GM19455 (cell line): Measurements from ENCODE around the gene HLX.

ENCODE experiments used
- ATAC-seq: cut with Tn5 transposase; IDR thresholded peaks from one replicate; pipeline ENCODE4 v1.9.1; 2021; ENCODE audit not compliant: unreplicated experiment

HLX gene, protein sequence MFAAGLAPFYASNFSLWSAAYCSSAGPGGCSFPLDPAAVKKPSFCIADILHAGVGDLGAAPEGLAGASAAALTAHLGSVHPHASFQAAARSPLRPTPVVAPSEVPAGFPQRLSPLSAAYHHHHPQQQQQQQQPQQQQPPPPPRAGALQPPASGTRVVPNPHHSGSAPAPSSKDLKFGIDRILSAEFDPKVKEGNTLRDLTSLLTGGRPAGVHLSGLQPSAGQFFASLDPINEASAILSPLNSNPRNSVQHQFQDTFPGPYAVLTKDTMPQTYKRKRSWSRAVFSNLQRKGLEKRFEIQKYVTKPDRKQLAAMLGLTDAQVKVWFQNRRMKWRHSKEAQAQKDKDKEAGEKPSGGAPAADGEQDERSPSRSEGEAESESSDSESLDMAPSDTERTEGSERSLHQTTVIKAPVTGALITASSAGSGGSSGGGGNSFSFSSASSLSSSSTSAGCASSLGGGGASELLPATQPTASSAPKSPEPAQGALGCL

DNA sequence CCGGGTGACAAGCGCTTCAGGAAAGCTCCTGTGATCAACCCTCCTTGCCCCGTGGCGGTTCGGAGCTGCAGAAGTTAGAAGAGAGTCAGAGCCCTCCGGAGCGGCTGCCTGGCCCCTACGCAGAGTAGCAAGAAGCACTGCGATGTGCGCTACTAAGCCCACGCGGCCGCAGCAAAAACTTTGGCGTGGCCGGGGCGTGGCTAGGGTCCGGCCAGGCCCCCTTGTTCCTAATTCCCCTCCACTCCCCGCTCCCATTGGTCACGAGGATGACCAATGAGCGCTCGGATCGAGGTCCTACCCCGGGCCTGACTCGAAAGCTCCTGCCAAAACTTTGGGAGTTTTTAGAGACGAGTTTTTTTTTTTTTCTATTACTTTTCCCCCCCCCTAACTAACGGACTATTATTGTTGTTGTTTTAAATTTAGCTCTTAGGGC, at the start of gene HLX:
TSS of gene HLX (plus strand) at position 368 of the 433 bp plus-strand sequence. CDS start 415 bp downstream, outside the sequence.
- peak; percentile 69 for ATAC-seq

DNA sequence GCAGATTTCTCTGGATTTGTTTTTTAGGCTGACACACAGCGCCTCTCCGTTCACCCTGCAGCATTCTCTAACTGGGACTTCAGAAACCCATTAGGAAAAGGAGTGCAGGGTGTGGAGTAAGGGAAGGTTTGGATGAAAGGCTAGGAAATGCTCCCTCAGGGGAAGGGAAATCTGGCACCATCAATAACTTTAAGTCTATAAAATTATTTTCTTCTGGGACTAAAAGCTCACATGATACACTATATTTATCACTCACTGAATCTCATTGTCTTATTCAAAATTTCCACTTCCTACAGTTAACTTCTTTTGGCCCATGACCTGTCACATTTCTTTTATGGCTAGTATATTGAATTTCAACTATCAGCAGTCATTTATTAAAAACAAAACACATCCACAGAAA, 45.8 kb upstream of the HLX start:
- no peak for ATAC-seq

DNA sequence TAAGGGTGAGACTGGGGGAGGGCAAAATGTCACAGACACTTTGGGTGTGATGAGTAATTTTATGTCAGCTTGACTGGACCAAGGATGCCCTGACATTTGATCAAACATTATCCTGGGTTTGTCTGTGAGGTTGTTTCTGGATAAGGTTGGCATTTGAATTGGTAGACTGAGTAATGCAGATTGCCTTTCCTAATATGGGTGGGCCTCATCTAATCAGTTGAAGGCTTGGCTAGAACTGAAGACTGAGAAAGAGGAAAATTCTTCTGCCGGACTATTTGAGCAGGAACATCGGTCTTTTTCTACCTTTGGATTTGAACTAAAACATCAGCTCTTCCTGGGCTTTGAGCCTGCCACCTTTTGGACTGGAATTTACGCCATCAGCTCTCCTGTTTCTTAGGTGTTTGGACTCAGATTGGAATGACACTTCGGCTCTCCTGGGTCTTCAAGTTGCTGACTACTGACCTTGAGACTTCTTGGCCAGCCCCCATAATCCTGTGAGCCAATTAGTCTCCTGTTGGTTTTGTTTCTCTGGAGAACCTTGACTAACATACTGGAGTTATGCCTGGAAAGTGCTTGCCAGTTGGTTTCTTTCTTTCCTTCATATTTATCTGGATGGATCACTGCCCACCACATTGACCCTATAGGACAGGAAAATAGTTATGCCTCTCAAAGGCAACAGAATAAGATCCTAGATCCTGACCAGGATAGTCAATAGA, 44.9 kb upstream of the HLX start:
- no peak for ATAC-seq

DNA sequence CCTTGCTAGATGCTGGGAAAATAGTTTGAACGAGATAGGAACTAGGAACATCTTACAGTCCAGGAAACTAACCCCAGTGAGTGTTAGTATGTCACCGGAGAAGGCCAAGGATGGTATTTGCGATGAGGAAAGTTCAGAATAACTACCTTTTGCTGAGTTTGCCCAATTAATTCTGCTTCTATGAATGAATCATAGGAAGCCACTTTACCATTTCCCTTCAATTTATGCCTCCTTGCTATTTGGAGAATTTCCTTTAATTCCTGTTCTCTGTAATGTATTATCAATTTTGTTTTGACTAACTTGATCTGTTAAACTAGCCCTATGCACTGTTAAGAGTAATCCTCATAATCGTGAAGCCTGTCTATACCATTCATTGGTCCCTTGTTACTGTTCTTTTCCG, 40.7 kb upstream of the HLX start:
- ATAC-seq: no peak

DNA sequence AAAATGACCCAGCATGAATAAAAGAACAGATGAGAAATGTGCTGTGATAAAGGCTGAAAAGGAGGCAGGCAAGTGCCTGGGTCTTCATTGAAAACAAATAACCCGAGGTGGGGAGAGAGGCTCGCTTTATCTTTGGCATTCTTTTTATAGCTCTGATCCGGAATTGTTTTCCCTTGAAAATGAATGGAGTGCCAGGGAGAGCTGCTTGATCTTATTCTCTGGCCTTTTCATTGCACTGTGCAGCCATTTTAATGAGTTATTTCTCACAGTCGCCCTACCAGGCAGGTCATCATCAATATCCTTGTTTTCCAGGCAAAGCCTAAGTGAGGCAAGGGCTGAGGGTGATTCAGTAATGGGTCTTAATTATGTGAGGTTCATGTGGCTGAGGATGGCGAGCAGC, 39.8 kb upstream of the HLX start:
- no peak for ATAC-seq

DNA sequence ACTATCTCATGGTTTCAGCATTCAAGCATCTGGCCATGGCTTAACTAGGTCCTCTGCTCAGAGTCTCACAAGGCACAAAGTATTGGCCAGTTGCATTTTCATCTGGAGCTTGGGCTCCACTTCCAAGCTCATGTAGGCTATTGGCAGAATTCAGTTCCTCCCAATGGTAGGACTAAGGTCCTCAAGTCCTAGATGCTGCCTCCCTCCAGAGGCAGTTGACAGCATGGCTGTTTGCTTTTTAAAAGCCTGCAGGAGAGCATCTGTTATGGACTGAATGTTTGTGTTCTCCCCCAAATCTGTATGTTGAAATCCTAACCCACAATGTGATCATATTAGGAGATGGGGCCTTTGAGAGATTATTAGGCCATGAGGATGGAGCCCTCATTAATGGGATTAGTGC, 38.0 kb upstream of the HLX start:
- no peak for ATAC-seq

DNA sequence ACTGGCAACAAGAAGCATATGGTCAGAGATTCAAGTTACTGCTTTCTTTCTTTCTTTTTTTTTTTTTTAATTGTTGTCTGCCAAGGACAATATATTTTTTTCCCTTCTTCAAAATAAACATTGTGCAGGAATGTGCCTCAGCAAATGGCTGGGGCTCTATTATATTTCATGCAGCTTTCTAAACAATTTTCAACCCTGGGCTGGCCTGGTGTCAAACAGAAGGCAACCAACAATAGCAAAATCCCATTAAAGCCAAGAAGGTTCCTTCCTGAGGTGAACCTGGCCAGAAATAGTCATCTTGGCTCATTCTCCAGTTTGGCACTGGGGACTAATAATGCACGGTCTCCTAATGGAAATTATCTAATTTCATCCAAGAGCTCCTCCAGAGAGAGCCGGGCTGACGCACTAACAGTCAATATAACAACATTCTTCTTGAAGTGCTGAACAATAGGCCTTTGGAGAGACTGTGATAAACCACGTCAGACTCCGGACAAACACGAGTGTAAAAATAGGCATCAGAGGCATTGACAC, 35.7 kb upstream of the HLX start:
- ATAC-seq: no peak

DNA sequence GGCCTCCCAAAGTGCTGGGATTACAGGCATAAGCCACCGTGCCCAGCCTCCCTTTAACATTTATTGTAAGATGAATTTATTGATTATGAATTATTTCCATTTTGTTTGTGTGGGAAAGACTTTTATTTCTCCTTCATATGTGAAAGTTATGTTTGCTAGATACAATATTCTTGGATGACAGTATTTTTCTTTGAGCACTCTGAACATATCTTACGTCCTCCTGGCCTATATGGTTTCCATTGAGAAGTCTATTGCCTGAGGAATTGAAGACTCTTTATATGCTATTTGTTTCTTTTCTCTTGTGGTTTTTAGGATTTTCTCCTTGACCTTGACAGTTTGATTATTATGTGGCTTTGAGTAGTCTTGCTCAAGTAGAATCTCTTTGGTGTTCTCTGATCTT, 26.8 kb upstream of the HLX start:
- ATAC-seq: no peak

DNA sequence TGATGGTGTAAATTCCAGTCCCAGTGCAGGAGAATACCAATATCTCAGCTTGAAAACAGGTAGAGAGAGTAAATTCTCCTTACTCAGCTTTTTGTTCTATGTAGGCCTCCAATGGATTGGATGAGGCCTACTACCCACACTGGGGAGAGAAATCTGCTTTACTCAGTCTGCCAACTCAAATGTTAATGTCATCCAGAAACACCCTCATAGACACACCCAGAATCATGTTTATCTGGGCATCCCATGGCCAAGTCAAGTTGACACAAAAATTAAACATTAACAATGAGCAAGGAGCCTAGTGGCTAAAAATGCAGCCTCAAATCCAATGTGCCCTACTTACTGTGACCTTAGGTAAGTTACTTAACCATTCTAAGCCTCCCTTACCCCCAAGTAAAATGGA, 6.9 kb upstream of the HLX start:
- ATAC-seq: no peak

DNA sequence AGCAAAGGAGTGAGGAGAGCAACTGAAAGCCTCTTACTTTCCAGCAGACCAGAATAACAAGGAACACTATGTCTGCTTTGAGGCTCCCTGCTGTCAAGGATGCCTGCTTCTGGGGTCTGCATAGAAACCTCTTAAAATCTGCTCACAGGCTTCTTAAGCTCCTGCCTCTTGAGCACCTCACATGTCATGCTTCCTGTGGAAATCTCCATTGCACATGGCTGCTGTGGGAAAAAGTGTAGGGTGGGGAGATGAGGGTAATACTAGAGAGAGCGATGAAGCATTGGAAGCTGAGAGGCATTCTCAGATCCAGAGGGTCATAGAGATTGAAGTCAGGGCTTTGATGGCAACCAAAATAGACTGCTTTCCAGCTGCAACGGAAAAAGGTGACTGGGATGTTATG, 6.2 kb upstream of the HLX start:
- ATAC-seq: no peak

DNA sequence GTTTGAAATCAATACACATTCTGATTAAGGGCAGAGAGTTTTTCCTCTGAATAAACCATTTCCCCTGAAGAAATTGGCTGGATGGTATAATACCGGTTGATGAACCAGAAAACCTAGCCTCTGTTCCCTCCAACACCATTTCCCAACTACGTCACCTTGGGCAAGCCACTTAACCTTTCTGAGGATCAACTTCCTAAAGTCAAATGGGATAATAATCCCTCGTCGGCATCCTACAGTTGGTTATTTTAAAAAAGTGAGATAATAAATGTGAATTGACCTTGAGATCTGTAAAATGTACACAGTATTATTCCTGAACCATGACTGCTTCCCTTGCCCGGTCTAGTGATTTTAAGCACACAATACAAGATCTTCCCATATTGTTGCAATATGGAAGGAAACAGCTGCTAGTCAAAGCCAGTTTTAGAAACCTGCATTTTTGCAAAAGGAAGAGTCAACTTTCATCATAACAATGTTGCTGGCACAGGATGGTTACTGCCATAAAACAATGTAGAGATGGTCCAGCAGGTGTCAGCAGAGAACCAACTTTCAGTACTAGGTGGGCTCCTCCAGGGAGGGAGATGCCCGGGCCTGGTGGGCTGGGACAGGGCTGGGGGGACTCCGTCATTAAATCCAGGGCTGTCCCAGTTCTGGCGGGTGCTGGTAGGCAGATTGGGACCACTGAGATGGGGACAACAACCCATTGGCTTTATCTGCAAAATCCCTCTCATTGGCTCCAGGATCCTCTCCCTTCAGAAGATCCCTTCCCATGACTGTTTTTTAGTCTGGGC, 5.2 kb upstream of the HLX start:
- ATAC-seq: no peak

DNA sequence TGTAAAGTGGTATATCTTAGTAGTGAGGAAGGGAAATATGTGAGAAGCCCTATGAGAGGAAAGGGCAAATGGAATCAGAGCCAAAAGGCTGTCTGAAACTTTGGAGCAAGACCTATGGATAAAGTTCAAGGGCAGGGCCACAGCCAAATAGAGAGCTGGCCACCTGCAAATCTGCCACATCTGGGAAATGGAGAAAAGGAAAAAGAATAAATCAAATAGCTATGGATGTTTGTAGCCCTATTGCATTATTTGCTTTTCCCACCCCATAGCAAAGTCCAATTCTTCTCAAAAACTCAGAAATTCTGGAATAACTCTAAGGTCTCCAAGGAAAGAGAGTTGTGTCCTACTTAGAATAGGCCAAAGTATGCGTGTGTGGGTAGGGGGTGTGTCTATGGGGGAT, 4.0 kb upstream of the HLX start:
- ATAC-seq: no peak

DNA sequence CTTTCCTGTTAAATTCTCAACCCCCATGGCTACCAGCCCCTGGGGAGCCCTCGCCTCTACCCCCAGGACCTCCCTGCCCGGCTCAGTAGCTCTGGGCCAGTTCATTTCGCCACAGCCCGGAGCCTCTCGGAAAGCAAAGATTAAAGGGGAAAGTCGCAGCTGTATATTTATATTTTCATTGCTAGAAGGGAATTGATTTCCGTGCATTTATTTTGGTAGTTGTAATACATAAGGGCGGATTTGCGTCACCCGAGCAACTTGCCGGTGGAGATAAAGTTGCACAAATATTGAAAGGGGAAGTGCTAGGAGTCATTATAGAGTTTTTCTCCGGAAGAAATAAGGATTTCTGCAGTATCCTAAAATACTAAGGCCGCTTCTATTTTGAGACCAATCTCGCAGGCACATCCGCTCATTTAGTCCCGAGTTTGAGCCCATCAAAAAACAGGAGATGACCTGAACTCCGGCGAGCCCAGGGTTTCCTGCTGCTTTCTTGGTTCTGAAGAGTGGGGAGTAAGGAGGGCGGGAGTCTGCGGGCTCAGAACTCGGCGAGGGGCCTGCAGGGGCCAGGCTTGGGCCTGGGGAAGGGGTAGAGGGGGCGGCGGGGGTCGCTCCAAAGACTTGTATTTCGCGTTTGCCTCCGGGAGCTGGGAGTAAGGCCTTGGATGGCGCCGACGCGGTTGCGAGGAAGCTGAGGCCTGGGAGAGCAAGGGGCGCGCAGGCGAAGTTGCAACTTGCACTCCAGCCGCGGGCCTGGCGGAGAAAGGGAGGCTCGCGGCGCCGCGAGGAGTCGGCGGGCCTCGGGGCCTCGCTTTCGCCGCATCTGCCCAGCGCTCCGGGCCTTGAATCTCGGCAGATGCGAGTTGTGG, 2.5 kb upstream of the HLX start:
- no peak for ATAC-seq

DNA sequence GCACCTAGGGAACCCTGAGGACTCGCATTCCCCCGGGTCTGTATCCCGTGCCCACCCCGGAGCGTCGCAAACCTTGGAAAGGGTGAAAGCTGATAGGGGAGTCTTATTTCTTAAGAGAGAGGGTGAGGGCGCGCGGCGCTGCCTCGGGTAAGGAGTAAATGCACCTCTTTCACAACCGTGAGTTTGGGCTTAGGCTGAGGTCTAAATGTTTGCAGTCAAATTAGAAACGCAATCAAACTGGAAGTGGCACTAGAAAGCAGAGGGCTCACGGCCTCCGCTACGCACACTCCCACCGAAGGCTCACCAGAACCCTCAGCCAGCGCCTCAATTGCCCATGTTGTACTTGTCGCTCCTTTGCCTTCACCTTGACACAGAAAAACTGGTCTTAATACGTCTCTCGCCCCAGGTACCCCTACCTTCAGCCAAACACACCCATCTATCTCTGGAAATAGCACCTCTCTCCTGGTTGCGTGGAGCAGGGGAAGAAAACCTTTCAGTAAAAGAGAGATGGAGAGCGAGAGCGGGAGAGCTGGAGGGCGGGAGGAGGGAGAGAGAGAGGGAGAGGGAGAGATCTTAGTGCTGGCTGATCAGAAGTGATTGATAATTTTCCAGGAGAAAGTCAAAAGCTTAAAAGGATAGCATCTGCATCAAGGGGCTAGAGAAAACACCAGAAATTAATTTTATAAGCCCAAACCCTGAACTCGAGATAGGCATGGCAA, 1.7 kb upstream of the HLX start:
- ATAC-seq: no peak

DNA sequence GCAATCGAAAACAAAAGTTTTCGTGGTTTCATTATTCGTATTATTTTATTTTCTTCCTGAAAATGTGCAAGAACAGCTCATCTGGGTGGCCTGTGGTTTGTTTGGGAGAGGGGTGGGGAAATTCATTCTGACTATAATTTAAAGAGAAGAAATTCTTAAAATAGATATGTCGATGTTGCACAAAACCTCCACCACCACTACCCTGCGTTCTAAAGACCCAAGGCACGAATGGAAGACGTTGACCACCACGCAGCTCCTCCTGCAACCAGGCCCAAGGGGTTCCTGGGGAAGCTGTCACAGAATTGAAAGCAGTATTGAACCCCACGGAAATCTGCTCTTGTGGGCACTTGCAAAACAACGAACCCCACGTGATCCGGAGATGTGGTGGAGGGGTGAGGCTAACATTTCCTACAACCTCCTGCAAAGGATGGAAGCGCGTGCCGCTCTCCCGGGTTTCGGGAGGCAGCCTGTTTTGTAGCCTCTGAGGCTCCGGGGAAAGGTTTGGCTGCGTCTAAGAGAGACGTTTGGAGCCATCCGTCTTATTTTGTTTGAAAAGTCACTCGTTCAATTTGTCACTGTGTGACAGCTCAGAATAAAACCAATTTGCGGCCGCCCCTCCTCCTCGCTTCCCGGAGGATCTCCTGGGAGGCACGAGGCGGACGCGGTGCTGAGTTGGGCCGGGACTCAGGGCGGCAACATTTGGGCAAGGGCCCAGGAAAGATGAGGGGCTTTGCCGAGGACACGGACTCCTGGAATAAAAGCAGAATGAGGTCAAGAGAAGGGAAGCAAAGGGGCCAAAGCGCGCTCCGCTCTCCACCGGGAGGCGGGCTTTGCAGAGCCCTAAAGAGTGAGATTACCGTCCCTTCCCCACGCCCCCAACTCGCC, 810 bp upstream of the HLX start:
- ATAC-seq: peak; percentile 32

DNA sequence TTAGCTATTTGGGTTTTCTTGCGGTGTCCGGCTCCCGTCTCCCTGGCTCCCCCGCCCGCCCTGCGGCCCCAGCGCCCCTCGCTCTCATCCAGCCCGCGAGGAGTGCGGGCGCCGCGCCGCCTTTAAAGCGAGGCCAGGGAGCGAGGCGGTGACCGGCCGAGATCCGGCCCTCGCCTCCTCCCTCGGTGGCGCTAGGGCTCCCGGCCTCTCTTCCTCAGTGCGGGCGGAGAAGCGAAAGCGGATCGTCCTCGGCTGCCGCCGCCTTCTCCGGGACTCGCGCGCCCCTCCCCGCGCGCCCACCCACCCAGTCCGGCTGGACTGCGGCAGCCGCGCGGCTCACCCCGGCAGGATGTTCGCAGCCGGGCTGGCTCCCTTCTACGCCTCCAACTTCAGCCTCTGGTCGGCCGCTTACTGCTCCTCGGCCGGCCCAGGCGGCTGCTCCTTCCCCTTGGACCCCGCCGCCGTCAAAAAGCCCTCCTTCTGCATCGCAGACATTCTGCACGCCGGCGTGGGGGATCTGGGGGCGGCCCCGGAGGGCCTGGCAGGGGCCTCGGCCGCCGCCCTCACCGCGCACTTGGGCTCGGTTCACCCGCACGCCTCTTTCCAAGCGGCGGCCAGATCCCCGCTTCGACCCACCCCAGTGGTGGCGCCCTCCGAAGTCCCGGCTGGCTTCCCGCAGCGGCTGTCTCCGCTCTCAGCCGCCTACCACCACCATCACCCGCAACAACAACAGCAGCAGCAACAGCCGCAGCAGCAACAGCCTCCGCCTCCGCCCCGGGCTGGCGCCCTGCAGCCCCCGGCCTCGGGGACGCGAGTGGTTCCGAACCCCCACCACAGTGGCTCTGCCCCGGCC, 492 bp downstream of the HLX start:
- ATAC-seq: peak; percentile 51

DNA sequence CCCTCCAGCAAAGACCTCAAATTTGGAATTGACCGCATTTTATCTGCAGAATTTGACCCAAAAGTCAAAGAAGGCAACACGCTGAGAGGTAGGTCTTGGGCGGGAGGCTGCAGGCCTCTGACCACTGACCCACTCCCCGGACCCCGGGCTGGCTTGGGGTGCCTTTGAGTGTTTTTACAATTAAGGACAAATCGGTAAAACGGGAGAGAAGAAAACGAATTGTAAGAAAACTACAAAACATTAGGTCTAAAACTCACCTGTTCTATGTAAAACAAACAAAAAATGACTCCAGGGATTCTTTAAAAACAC, 1.1 kb downstream of the HLX start:
- no peak for ATAC-seq
